Skeletal muscle satellite cell (primary cell): ENCODE measurements around the gene ZPBP.

Source experiments
- H3K27me3 ChIP-seq: 2 replicates; pipeline ENCODE4 v1.7.0; 2013; ENCODE audit warnings: low read length; ENCODE audit not compliant: control insufficient read depth, insufficient read depth
- H3K36me3 ChIP-seq: 2 replicates; pipeline ENCODE4 v1.7.0; 2013; ENCODE audit warnings: mild to moderate bottlenecking, control low read depth, low read length; ENCODE audit not compliant: insufficient read depth
- H3K4me1 ChIP-seq: 2 replicates; pipeline ENCODE4 v1.7.0; 2013; ENCODE audit warnings: low read length; ENCODE audit not compliant: control insufficient read depth, insufficient read depth
- H3K4me2 ChIP-seq: 2 replicates; pipeline ENCODE4 v1.7.0; 2013; ENCODE audit warnings: mild to moderate bottlenecking, low read length
- H3K4me3 ChIP-seq: 2 replicates; pipeline ENCODE4 v1.7.0; 2013; ENCODE audit warnings: low read length
- H3K9ac ChIP-seq: 2 replicates; pipeline ENCODE4 v1.7.0; 2013; ENCODE audit warnings: mild to moderate bottlenecking, low read depth, low read length, moderate library complexity
- H3K9me3 ChIP-seq: replicated peaks from 2 replicates; pipeline ENCODE4 v1.7.0; 2013; ENCODE audit warnings: mild to moderate bottlenecking, control low read depth, low read length

ZPBP gene

DNA sequence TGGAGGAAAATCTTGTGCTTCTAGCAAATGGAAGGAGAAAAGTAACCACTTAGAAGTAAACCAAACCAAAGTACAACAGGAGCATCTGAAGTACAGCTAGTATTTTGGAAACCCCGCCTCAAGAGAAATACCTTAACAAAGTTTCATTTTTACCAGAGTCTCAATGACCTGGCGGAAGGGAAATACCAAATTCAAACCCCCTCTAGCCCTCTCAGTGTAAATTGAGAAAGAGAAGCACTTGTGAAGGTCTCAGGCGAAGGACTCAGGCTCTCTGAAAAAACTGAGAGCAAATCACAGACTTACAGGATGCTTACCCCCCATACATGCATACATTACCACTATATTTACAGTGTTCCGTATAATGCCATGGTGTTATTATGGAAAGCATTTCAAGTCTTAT, 70.1 kb downstream of the ZPBP start:
- Histone ChIP-seq H3K27me3 (no peaks in the 10 kb centered on the region), H3K9me3 (no peaks in the 10 kb centered on the region), H3K4me2 (no peak overlapping the region), H3K4me1 (no peaks in the 10 kb centered on the region), H3K9ac (no peak overlapping the region), H3K36me3 (no peaks in the 10 kb centered on the region), H3K4me3 (no peak overlapping the region)

- Histone ChIP-seq H3K9me3 (no peaks in the 10 kb centered on the region), H3K27me3 (no peaks in the 10 kb centered on the region), H3K4me1 (no peaks in the 10 kb centered on the region), H3K36me3 (no peaks in the 10 kb centered on the region), H3K4me2 (no peak overlapping the region), H3K9ac (no peak overlapping the region), H3K4me3 (no peak overlapping the region)
These were observed 70.6 kb downstream of the ZPBP start for GRCh38 chr7:50022451-50022850.

GRCh38 chr7:49995681-49996080, 97.4 kb downstream of the ZPBP start:
- H3K4me1 ChIP-seq: no peaks in the 10 kb centered on the region

DNA sequence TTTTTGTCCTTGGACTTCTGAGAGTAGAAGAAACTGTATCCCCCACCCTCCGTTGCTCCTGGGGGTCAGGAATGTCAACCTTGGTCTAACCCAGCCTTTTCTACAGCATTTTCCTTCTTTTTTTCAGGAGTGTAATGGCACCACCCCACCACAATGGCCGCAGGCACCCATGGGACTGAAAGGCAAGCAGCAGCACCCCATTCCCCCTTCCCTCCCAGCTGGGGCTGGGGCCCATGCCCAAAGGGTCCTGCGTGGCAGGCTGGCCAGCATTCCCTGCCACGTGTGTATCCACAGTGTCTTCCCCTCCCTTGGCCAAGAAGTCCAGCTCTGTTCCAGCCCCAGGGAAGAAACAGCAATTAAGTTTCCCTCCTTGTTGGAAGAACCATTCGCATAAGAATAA, 106.9 kb downstream of the ZPBP start:
- Histone ChIP-seq H3K27me3 (no peaks in the 10 kb centered on the region), H3K4me2 (no peak overlapping the region), H3K4me1 (no peaks in the 10 kb centered on the region), H3K9ac (no peak overlapping the region), H3K9me3 (no peaks in the 10 kb centered on the region), H3K36me3 (no peaks in the 10 kb centered on the region), H3K4me3 (no peak overlapping the region)

More at GRCh38 chr7:49995681-49996080, 97.4 kb downstream of the ZPBP start:
- Histone ChIP-seq H3K9me3 (no peaks in the 10 kb centered on the region), H3K27me3 (no peaks in the 10 kb centered on the region), H3K9ac (no peak overlapping the region), H3K36me3 (no peaks in the 10 kb centered on the region), H3K4me2 (no peak overlapping the region), H3K4me3 (no peak overlapping the region)

DNA sequence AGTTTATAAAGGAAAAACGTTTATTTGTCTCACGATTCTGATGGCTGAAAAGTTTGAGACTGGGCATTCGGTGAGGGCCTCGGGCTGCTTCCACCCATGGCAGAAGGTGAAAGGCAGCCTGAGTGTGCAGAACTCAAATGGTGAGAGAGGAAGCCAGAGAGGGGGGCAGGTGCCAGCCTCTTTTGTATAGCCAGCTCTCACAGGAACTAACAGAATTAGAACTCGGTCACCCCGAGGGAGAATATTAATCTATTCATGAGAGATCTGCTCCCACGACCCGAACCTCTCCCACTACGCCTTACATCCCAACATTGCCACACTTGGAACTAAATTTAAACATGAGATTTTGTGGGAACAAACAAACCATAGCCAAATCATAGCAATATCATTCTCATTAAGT, 112.6 kb downstream of the ZPBP start:
- Histone ChIP-seq H3K27me3 (no peaks in the 10 kb centered on the region), H3K9ac (no peak overlapping the region), H3K36me3 (no peaks in the 10 kb centered on the region), H3K9me3 (no peaks in the 10 kb centered on the region), H3K4me2 (no peak overlapping the region), H3K4me3 (no peak overlapping the region), H3K4me1 (no peaks in the 10 kb centered on the region)

DNA sequence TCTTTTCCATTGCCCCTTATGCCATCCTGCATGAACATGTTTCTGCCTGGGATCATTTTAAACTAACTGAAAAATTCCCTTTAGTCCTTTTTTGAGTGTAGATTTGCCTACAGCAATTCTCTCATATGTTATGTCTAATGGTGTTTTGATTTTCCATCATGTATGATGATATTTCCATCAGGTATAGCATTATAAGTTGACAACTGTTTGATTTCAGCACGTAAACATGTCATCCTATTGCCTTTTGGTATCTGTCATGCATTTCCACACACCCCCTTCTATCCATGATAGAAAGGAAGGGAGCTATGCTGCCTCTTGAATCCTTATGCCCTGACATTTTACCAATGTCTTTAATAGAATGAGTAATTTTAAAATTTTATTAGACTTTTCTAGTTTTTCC, 116.8 kb downstream of the ZPBP start:
- Histone ChIP-seq H3K4me1 (no peaks in the 10 kb centered on the region), H3K27me3 (no peaks in the 10 kb centered on the region), H3K36me3 (no peaks in the 10 kb centered on the region), H3K4me2 (no peak overlapping the region), H3K9me3 (no peaks in the 10 kb centered on the region), H3K9ac (no peak overlapping the region), H3K4me3 (no peak overlapping the region)

DNA sequence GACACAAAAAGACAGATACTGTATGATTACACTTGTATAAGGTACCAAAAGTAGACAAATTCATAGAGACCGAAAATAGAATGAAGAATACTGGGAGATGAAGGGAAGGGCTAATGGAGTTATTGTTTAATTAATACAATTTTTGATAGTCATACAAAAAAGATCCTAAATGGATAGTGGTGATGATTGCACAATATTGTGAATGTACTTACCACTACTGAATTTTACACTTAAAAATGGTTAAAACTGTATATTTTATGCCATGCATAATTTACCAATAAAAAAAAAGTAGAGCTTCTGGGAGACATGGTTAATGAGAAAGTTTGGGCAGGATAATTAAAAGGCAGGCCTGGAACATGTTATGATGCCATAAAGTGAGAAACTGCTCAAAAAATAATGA, 119.0 kb downstream of the ZPBP start:
- Histone ChIP-seq H3K27me3 (no peaks in the 10 kb centered on the region), H3K4me1 (no peaks in the 10 kb centered on the region), H3K4me3 (no peak overlapping the region), H3K36me3 (no peaks in the 10 kb centered on the region), H3K4me2 (no peak overlapping the region), H3K9me3 (no peaks in the 10 kb centered on the region), H3K9ac (no peak overlapping the region)

GRCh38 chr7:49937608-49938007, 155.4 kb downstream of the ZPBP start:
- no peak overlapping the region for H3K9ac ChIP-seq
- H3K36me3 ChIP-seq: no peaks in the 10 kb centered on the region
- no peaks in the 10 kb centered on the region for H3K27me3 ChIP-seq
- H3K4me2 ChIP-seq: no peak overlapping the region
- no peak overlapping the region for H3K4me3 ChIP-seq
- no peaks in the 10 kb centered on the region for H3K9me3 ChIP-seq
- H3K4me1 ChIP-seq: no peaks in the 10 kb centered on the region

DNA sequence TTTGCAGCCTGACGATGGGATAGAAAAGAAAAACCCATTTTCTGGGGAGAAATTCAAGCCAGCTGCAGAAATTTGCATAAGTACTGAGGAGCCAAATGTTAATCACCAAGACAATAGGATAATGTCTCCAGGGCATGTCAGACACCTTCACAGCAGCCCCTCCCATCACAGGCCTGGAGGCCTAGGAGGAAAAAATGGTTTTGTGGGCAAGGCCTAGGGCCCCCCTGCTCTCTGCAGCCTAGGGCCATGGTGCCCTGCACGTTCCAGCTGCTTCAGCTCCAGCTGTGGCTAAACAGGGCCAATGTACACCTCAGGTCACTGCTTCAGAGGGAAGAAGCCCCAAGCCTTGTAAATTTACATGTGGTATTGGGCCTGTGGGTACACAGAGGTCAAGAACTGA, 161.4 kb downstream of the ZPBP start:
- no peak overlapping the region for H3K4me3 ChIP-seq
- no peaks in the 10 kb centered on the region for H3K4me1 ChIP-seq
- H3K36me3 ChIP-seq: no peaks in the 10 kb centered on the region
- H3K27me3 ChIP-seq: no peaks in the 10 kb centered on the region
- H3K9me3 ChIP-seq: no peaks in the 10 kb centered on the region
- H3K9ac ChIP-seq: no peak overlapping the region
- no peak overlapping the region for H3K4me2 ChIP-seq

- H3K4me1 ChIP-seq: no peaks in the 10 kb centered on the region
These were observed 164.3 kb downstream of the ZPBP start for GRCh38 chr7:49928787-49929186.

DNA sequence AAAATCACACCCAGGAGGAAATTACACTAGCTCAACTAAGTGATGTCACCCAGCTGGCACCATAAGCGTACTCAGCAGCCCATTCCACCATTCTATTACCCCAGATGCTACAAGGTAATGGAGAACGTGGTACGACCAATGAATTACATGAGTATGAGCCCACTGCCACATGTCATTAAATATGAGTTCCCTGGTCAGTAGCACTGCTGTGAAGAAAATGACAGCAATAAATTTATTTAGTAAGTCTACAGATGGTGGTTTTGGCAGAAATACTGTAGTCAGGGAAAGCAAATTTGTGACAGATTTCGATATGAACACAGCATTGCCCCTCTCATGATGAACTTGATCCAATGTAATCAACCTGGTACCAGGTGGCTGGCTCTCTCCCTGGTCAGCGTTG, 165.4 kb downstream of the ZPBP start:
- no peak overlapping the region for H3K4me2 ChIP-seq
- no peak overlapping the region for H3K9ac ChIP-seq
- peaks cover 4% of the 10 kb centered on the region for H3K9me3 ChIP-seq
- H3K4me3 ChIP-seq: no peak overlapping the region
- H3K27me3 ChIP-seq: no peaks in the 10 kb centered on the region
- no peaks in the 10 kb centered on the region for H3K4me1 ChIP-seq
- H3K36me3 ChIP-seq: no peaks in the 10 kb centered on the region

More at GRCh38 chr7:49928787-49929186, 164.3 kb downstream of the ZPBP start:
- no peaks in the 10 kb centered on the region for H3K27me3 ChIP-seq
- no peaks in the 10 kb centered on the region for H3K36me3 ChIP-seq
- peaks cover 4% of the 10 kb centered on the region for H3K9me3 ChIP-seq
- no peak overlapping the region for H3K9ac ChIP-seq
- no peak overlapping the region for H3K4me2 ChIP-seq
- no peak overlapping the region for H3K4me3 ChIP-seq

GRCh38 chr7:49926720-49927119, 166.3 kb downstream of the ZPBP start:
- H3K27me3 ChIP-seq: no peaks in the 10 kb centered on the region
- no peak overlapping the region for H3K9ac ChIP-seq
- H3K4me2 ChIP-seq: no peak overlapping the region
- no peak overlapping the region for H3K4me3 ChIP-seq
- no peaks in the 10 kb centered on the region for H3K36me3 ChIP-seq
- peaks cover 4% of the 10 kb centered on the region for H3K9me3 ChIP-seq
- H3K4me1 ChIP-seq: no peaks in the 10 kb centered on the region
